Stimulated activated CD4-positive, alpha-beta T cell treated with anti-CD3 and anti-CD28 coated beads, Interleukin-12 subunit alpha, Interleukin-12 subunit beta, amount 100 ng/mL, for 4 hours (primary cell): ENCODE data around the gene WDR35.

Experiments
- DNase-seq: peaks from one replicate; pipeline ENCODE4 v3.0.0-alpha.2; 2020

Gene WDR35

GRCh38 chr2:20008703-20009102 lies 18.8 kb upstream of the WDR35 start:
- no peak for DNase-seq

GRCh38 chr2:20005891-20006470 lies 16.1 kb upstream of the WDR35 start:
- DNase-seq: no peak

- no peak for DNase-seq
Measured at GRCh38 chr2:20005067-20005627, 15.2 kb upstream of the WDR35 start.

GRCh38 chr2:20001361-20001863 lies 11.5 kb upstream of the WDR35 start:
- DNase-seq: no peak

- DNase-seq: no peak
Measured at GRCh38 chr2:19993731-19994130, 3.8 kb upstream of the WDR35 start.

GRCh38 chr2:19991895-19992294 lies 2.0 kb upstream of the WDR35 start:
- no peak for DNase-seq

- no peak for DNase-seq
Measured at GRCh38 chr2:19990416-19990728, 467 bp upstream of the WDR35 start.

- no peak for DNase-seq
Measured at GRCh38 chr2:19989342-19989666, 601 bp downstream of the WDR35 start.

- DNase-seq: no peak
Measured at GRCh38 chr2:19988600-19988999, 1.3 kb downstream of the WDR35 start.

- DNase-seq: no peak
Measured at GRCh38 chr2:19987936-19988335, 2.0 kb downstream of the WDR35 start.

GRCh38 chr2:19982268-19982667 lies 7.6 kb downstream of the WDR35 start:
- no peak for DNase-seq

- DNase-seq: no peak
Measured at GRCh38 chr2:19979932-19980331, 10.0 kb downstream of the WDR35 start.

- DNase-seq: no peak
Measured at GRCh38 chr2:19973466-19973865, 16.4 kb downstream of the WDR35 start.

GRCh38 chr2:19971691-19972090 lies 18.2 kb downstream of the WDR35 start:
- DNase-seq: no peak

GRCh38 chr2:19963386-19963785 lies 26.5 kb downstream of the WDR35 start:
- no peak for DNase-seq

GRCh38 chr2:19955544-19956422 lies 34.1 kb downstream of the WDR35 start:
- peak; percentile 12 for DNase-seq

GRCh38 chr2:19949071-19949470 lies 40.8 kb downstream of the WDR35 start:
- no peak for DNase-seq

GRCh38 chr2:19947184-19947940 lies 42.5 kb downstream of the WDR35 start:
- no peak for DNase-seq

GRCh38 chr2:19944205-19944845 lies 45.6 kb downstream of the WDR35 start:
- DNase-seq: no peak

- DNase-seq: no peak
Measured at GRCh38 chr2:19943189-19943588, 46.7 kb downstream of the WDR35 start.

GRCh38 chr2:19942199-19942598 lies 47.7 kb downstream of the WDR35 start:
- no peak for DNase-seq

GRCh38 chr2:19937004-19937403 lies 52.9 kb downstream of the WDR35 start:
- no peak for DNase-seq

GRCh38 chr2:19936203-19936602 lies 53.7 kb downstream of the WDR35 start:
- DNase-seq: no peak
